AG04449 (cell line): ENCODE data around the gene EVC2.

Experiments used
- CTCF ChIA-PET: fragments of 350-600 bp; formaldehyde crosslinking; extraction: SDS; loops from one replicate; lab custom pipeline; 2021; ENCODE audit warnings: antibody characterized with exemption; lab: Yijun Ruan, JAX
- POLR2A ChIA-PET: fragments of 400-600, 350-600 bp; formaldehyde crosslinking; extraction: SDS; loops from one replicate; lab custom pipeline; 2020; ENCODE audit warnings: antibody characterized with exemption, inconsistent platforms; lab: Yijun Ruan, JAX
- DNase-seq: peaks from one replicate; pipeline ENCODE4 v3.0.0-alpha.2; 2010; ENCODE audit warnings: low read depth, low spot score
- H3K4me3 ChIP-seq: 2 replicates; pipeline ENCODE4 v1.5.1; 2011; ENCODE audit warnings: low read depth, mild to moderate bottlenecking, control low read depth, low read length
- TF ChIP-seq, protein P1 (sequence below): IDR thresholded peaks from one replicate; pipeline ENCODE4 v1.5.1; 2011; ENCODE audit warnings: mild to moderate bottlenecking, moderate library complexity, low read length, control low read depth, inconsistent platforms; ENCODE audit not compliant: insufficient read depth; ENCODE audit errors: missing control alignments

EVC2 gene

GRCh38 chr4:5755679-5756078 is 47.3 kb upstream of the EVC2 start:
- POLR2A ChIA-PET, result no interaction called here
- no peak overlapping the region for H3K4me3 ChIP-seq
- no peak for DNase-seq
- CTCF ChIA-PET, result no interaction called here
- TF ChIP-seq, protein P1, sequence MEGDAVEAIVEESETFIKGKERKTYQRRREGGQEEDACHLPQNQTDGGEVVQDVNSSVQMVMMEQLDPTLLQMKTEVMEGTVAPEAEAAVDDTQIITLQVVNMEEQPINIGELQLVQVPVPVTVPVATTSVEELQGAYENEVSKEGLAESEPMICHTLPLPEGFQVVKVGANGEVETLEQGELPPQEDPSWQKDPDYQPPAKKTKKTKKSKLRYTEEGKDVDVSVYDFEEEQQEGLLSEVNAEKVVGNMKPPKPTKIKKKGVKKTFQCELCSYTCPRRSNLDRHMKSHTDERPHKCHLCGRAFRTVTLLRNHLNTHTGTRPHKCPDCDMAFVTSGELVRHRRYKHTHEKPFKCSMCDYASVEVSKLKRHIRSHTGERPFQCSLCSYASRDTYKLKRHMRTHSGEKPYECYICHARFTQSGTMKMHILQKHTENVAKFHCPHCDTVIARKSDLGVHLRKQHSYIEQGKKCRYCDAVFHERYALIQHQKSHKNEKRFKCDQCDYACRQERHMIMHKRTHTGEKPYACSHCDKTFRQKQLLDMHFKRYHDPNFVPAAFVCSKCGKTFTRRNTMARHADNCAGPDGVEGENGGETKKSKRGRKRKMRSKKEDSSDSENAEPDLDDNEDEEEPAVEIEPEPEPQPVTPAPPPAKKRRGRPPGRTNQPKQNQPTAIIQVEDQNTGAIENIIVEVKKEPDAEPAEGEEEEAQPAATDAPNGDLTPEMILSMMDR, result no peak

DNA sequence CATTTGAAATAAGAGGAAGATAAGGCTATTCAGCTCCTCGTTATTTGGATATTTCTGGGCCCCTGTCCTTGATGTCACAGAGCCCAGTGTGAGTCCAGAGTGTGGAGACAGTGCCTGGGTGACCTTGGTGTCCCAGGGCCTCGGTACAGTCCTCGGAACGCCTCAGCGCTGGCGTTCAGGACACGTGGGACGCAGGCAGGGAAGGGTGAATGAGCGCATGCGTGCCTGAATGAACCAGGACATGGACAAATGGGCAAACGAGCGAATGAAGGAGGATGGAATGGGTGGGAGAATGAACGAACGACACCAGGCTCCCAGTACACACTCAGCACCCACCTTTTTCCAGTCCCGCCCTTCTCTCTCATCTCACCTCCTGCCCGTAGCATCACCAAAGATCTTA is 46.8 kb upstream of the EVC2 start:
- TF ChIP-seq, protein P1, result no peak
- no peak overlapping the region for H3K4me3 ChIP-seq
- no peak for DNase-seq
- CTCF ChIA-PET, result interaction anchor here (1.2 kb wide), 1 partner anchor 35 kb away, joined by 4 read pairs; no protein-coding TSS in a partner anchor
- POLR2A ChIA-PET, result no interaction called here

DNA sequence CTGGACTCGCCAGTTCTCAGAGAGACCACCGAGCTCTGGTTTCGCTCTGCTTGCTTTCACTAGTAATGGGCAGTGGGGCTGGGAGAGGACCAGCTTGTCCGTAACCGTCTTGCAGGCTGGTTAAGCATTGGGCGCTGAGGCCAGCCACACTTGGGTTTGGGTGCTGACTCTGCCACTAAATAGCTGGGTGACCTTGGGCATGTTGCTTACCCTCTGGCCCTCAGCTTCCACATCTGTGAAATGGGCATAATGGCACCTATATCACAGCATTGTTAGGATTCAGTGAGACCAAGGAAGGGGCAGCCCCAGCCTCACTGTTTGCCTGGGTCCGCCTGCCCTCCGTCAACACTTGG is 46.1 kb upstream of the EVC2 start:
- CTCF ChIA-PET, result interaction anchor here (1.2 kb wide), 1 partner anchor 36 kb away, joined by 4 read pairs; no protein-coding TSS in a partner anchor
- POLR2A ChIA-PET, result no interaction called here
- no peak for DNase-seq
- no peak overlapping the region for H3K4me3 ChIP-seq
- TF ChIP-seq, protein P1, result no peak

DNA sequence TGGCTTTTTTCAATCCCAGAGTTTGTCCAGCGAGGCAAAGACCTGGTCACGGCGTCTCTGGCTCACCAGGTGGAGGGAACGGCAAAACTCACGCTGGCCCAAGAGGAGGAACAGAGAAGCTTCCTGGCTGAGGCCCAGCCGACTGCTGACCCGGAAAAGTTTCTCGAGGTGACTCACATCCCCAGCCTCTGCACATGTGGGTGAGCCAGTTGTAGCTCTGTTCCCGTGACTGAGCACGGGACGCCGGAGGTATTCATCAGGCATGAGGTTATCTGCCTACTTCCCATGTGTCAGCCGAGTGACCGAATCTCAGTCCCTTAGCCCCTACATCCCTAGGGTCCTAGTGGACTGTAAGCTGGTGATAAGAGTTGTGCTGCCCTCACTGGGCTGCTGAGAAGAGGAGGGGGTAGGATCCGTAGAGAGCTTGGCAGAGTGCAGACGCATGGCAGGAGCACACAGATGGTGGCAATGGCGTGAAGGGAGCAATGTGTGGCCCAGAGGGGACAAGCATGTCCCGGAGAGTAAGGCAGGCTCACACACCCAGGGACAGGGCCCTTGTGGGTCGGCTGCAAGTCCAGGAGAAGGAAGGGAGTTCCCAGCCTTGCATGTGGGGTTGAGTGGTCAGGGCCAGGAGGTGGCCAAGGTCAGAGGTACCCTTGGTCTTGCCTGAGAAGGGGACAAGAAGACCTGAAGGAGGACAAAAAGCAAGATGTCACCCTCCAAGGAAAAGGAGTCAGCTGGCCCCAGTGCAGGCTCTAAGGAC is 45.6 kb upstream of the EVC2 start:
- TF ChIP-seq, protein P1, result no peak
- peak; percentile 55 for DNase-seq
- H3K4me3 ChIP-seq, result no peak overlapping the region
- ChIA-PET POLR2A (interaction anchor here (0.9 kb wide), 1 partner anchor 41 kb away, joined by 3 read pairs; no protein-coding TSS in a partner anchor), CTCF (interaction anchor here (1.2 kb wide), 1 partner anchor 37 kb away, joined by 4 read pairs; no protein-coding TSS in a partner anchor)

DNA sequence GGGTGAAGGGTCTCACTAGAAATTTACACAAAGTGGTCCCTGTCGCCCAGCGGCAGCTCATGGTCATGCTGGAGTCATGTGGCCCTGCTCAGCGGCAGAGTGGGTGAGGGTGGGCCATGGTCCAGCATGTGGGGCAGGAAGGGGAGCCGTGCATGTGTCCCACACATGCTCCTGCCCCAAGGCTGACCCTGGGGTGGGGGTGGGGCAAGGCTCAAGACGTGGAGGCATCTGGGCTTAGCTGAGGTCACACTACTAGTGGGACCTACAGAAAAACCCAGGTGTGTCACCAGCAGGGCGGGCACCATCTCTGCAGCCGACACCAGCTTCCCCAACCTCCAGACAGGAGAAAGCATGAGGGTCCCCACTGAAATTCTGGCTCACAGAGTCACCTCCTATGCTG is 45.0 kb upstream of the EVC2 start:
- no peak for DNase-seq
- POLR2A ChIA-PET, result interaction anchor here (0.7 to 0.9 kb wide), 2 partner anchors 41 to 58 kb away, joined by 3 to 7 read pairs; no protein-coding TSS in a partner anchor
- CTCF ChIA-PET, result no interaction called here
- TF ChIP-seq, protein P1, result no peak
- H3K4me3 ChIP-seq, result no peak overlapping the region
